ENCODE results near the gene PHACTR1.

GRCh38 chr6:13044390-13044789 lies 327.8 kb downstream of the PHACTR1 start:
- TF ChIP-seq CTCF (IDR thresholded peaks at IDR 0.05; ENCODE audit: low read depth, low read length) (no peak), EZH2phosphoT487 (IDR thresholded peaks at IDR 0.05; ENCODE audit: low read depth) (no peak)

Measured in OCI-LY3 (cell line).